H1 (cell line): ENCODE data around the gene SCAMP4.
"Not testable (repeated sequence)": the region's sequence is repeated elsewhere in the genome, so short reads cannot be mapped to it uniquely, and the experiment has no call there.

Experiments used
- EP300 ChIP-seq, 2 experiments: IDR thresholded peaks; 1 replicate in 1 of 2; 2 replicates in 1 of 2; pipeline ENCODE4 v1.6.1; 2011 to 2012; ENCODE audit warnings: low read depth in 2 of 2, low read length in 2 of 2, mild to moderate bottlenecking in 2 of 2, borderline replicate concordance in 1 of 2, inconsistent platforms in 1 of 2, moderate library complexity in 1 of 2
- JUN ChIP-seq: IDR thresholded peaks from 2 replicates; pipeline ENCODE4 v1.6.1; 2011; ENCODE audit warnings: low read depth, mild to moderate bottlenecking, improper control_type of control experiment, low read length
- TEAD4 ChIP-seq: IDR thresholded peaks from 2 replicates; pipeline ENCODE4 v1.6.1; 2012; ENCODE audit warnings: low read depth, low read length, inconsistent platforms, mixed read lengths

DNA sequence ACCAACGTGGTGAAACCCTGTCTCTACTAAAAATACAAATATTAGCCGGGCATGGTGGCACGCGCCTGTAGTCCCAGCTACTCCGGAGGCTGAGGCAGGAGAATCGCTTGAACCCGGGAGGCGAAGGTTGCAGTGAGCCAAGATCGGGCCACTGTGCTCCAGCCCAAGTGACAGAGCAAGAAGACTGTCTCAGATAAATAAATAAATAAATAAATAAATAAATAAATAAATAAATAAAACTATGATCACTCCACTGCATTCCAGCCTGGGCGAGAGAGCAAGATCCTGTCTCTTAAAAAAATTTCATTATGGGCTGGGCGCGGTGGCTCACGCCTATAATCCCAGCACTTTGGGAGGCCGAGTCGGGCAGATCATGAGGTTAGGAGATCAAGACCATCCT, 18.8 kb upstream of the SCAMP4 start:
- TF ChIP-seq JUN; TEAD4; EP300 (IDR thresholded peaks at IDR 0.05; ENCODE audit: borderline replicate concordance in 1 of 2, low read depth in 2 of 2, low read length in 2 of 2): not testable (repeated sequence)
